ENCODE measurements around the gene LYPLAL1.

DNA sequence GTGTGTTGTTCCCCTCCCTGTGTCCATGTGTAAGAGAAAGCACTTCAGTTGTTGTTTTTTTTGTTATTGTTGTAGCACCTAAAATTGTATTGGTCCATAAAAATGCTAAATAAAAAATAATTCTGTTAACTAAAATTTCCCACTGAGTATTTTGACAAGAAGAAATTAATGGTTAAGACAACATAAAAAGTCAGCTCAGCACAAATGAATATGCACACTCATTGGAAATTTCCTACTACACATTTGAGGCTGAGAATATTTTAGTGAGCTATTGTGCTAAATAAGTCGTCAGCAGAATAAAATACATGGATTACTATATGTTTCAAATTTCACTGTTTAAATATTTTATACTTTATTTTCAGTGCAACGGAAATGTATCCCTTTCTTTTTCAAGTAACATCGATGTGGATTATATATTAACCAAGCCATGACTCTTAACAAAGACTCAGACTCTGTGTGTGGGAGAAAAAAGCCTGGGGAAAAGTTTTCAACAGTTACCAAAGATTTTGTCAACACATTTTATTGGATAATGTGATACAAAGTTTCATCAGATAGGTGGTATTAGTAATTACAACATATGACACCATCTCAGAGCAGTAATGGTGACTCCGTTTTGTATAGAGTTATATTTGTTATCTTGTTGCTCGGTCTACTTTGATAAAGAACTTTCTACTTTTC lies 63.4 kb downstream of the LYPLAL1 start:
- no peak for TF ChIP-seq CTCF (IDR thresholded peaks at IDR 0.05; ENCODE audit: low read depth, low read length)
- TF ChIP-seq MAX (IDR thresholded peaks at IDR 0.05; ENCODE audit: low read depth, low read length): no peak
- no peak for TF ChIP-seq POLR2A (IDR thresholded peaks at IDR 0.05; ENCODE audit: extremely low read depth, insufficient read length)
- TF ChIP-seq MYC (IDR thresholded peaks at IDR 0.05; ENCODE audit: low read depth, low read length): no peak

Data from NB4 (cell line).